Eye (tissue), 1 donor: ENCODE measurements around the gene TBCE.
"Not testable (repeated sequence)": the region's sequence is repeated elsewhere in the genome, so short reads cannot be mapped to it uniquely, and the experiment has no call there.

Source experiments
- DNase-seq: peaks from one replicate; pipeline ENCODE4 v3.0.0-alpha.2; 2015

TBCE gene

DNA sequence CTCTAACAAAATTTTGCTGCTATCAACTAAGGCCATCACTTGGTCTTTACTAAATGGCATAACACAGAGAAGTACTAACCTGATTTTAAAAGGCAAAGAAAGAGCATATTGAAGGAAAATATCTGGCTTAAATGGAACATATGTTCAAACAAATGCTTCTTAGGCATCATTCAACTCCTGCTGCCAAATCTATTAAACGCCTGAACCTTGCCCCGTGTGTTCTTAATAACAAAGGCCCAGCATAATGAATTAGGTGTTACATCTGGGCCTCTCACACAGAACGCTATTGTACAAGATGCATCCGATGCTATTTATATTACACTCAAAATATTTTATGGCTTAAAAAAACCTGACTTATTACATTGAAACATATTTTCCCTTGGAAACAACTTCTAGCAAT lies 88.6 kb downstream of the TBCE start:
- DNase-seq: no peak

DNA sequence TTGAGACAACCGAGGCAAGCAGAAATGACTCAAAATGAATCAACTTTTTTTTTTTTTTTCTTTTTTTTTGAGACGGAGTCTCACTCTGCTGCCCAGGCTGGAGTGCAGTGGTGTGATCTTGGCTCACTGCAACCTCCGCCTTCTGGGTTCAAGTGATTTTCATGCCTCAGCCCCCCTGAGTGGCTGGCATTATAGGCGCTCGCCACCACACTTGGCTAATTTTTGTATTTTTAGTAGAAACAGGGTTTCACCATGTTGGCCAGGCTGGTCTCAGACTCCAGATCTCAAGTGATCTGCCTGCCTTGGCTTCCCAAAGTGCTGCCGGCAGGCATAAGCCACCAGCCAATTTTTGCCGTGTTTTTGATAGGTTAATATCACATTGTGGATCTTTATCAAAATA lies 90.6 kb downstream of the TBCE start:
- DNase-seq: not testable (repeated sequence)

- no peak for DNase-seq
Measured at GRCh38 chr1:235460770-235461169, 93.5 kb downstream of the TBCE start.

GRCh38 chr1:235461954-235462353 lies 94.7 kb downstream of the TBCE start:
- DNase-seq: no peak

DNA sequence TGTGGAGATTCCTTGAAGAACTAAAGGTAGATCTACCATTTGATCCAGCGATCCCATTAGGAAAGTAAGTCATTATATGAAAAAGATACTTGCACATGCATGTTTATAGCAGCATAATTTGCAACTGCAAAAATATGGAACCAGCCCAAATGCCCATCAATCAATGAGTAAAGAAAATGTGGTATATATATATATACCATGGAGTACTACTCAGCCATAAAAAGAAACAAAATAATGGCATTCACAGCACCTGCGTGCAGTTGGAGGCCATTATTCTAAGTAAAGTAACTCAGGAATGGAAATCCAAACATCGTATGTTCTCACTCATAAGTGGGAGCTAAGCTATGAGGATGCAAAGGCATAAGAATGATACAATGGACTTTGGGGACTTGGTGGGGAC lies 95.6 kb downstream of the TBCE start:
- not testable (repeated sequence) for DNase-seq

DNA sequence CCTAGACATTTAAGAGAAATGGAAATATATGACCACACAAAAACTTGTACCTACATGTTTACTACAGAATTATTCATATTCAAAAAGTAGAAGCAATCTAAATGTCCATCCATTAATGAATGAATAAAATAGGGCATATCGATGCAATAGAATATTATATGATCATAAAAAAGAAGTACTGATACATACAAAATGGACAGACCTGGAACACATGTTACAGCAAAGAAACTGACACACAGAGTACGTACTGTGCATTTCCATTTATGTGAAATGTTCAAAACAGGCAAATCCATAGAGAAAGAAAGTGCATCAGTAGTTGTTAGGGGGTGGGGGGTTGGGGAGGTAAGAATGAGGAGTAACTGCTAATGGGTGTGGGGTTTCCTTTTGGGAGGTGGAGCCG lies 97.8 kb downstream of the TBCE start:
- DNase-seq: no peak

GRCh38 chr1:235468004-235468403 lies 100.8 kb downstream of the TBCE start:
- DNase-seq: no peak

- no peak for DNase-seq
Measured at GRCh38 chr1:235468970-235469369, 101.7 kb downstream of the TBCE start.

DNA sequence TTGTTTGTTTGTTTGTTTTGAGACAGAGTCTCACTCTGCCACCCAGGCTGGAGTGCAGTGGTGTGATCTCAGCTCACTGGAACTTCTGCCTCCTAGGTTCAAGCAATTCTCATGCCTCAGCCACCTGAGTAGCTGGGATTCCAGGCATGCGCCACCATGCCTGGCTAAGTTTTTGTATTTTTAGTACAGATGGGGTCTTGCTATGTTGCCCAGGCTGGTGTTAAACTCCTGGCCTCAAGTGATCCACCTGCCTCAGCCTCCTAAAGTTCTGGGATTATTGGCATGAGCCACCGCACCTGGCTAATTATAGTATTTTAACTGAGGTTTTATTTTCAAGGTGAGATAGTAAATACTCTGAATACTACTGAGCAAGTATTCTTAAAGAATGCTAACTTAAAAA lies 102.7 kb downstream of the TBCE start:
- not testable (repeated sequence) for DNase-seq

DNA sequence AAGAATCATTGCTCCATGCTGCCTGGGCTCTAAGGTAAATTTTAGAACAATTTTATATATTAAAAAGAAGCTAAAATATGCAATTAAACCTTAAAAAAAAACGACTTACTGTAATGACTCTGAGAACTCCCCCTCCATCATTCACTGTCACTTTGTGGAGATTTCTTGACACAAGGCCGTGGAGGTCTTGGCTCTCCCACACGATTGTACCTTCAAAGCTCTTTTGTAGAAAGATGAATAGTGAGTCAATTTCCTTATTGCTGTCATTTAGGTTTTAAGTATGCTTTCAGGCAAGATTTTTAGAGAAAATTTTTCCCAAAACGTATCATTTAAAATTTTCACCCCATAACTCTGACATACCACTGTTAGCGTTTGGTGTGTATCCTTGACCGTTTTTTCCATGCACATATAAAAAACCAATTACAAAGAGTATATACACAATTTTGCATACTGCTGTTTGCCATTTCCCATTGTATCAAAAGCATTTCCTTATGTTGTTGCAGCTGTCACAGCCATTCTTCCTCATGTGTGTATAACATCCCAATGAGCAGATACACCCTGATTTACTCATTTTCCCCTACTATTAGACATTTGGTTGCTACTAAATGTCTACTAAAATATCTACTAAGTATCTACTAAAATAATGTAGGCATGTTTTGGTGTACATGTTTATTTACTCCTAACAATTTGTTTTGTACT lies 103.7 kb downstream of the TBCE start:
- DNase-seq: no peak

GRCh38 chr1:235473806-235474205 lies 106.6 kb downstream of the TBCE start:
- DNase-seq: no peak

DNA sequence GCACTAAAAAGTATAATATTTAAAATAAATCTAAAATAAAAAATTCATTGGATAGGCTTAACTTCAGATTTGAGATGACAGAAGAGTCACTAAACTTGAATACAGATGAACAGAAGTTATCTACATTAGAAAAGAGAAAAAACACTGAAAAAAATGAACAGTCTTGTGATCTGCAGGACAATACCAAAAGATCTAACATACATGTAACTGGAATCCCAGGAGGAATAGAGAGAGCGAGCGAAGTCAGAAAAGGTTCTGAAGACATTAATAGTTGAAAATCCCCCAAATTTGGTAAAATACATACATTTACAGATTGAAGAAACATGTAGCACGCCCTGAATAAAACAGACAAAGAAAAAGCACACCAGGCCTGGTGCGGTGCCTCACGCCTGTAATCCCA lies 115.9 kb downstream of the TBCE start:
- no peak for DNase-seq

DNA sequence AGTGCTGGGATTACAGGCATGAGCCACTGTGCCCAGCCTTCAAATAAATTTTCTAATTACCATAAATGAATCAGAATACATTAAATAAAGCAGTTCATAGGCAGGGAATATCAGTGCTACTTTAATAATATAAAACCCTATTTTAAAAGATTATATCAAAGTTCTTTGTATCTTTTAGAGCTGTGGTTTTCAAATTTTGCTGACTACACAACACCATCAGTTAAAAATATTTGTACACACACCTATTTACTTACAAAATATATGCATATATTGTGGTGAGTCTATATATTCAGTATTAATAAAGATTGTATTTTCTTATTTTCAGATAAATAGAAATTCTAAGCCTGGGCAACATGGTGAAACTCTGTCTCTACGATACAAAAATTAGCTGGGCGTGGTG lies 118.3 kb downstream of the TBCE start:
- DNase-seq: no peak

DNA sequence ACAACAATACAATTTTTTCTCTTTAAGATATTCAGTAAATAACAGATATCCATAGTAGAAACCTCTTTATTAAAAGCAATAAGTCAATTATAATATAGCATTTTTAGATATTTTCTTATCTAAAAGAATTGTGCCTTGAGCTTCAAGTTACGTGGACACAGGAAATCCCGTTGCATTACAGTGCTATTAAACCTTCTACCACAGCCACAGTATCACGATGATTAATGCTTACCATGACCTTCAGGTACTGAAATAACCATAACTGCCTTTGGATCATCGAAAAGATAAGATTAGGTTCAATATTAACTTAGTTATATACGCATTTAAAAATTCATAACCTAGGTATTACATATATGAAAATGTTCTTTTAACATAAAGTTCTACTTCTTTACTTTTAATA lies 119.1 kb downstream of the TBCE start:
- no peak for DNase-seq

DNA sequence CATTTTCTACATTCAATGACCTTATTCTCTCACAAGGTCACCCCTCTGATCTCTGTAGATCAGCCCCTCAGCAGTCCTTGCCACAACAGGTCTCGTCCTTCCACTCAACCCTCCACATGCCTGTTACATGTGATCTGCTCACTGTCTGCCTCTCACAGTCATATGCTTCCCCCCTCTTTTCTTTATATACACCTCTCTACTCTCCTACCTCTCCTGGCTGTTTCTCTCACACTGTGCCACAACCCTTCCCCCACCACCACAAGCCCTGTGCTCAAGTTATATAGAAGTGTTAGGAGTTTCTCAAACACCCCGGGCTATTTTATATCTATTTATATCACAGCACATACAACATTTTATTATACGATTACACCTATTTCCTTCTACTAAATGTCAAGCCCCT lies 124.4 kb downstream of the TBCE start:
- no peak for DNase-seq

- no peak for DNase-seq
Measured at GRCh38 chr1:235494531-235494930, 127.3 kb downstream of the TBCE start.

GRCh38 chr1:235495030-235495429 lies 127.8 kb downstream of the TBCE start:
- no peak for DNase-seq

- DNase-seq: no peak
Measured at GRCh38 chr1:235495551-235495950, 128.3 kb downstream of the TBCE start.

DNA sequence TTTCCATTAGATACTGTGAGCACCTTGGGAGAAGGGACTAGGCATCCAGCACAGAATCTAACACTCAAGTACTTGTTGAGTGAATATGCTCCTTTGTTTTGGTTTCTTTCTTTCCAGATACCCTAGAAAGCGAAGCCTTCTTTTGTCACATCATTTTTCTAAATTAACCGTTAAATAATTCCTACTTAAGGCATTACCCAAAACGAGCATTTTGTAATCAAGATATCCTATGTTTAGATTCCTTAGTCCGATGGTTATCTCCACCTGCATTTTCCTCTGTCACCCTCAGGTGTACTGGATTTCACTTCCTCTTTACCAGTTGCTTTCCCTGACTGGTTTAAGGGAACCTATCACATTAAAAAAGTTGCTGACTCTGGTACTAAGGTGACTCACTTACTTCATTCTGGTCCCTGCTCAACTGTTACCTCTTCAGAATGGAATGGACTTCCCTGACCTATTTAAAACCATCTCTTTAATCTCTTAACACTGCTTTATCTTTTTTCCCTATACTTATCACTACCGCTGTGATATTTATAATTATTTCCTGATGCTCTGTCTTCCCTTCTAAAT lies 133.8 kb downstream of the TBCE start:
- no peak for DNase-seq
